OCI-LY7 (cell line): ENCODE results near the gene CCDC91. TPM values are rescaled to one million over a fixed set of nuclear protein-coding genes. Genes with fewer than 3 reads are reported as not detected.

ENCODE experiments used
- BruUV-seq: library from RNA; stranded (reverse); fragments of 400-500 nt; replicated peaks from 2 replicates; lab custom pipeline; 2021; lab: Mats Ljungman, UMichigan
- CTCF ChIA-PET: fragments of 300-600 bp; sonication (Branson Sonifier 250); formaldehyde crosslinking; loops from one replicate; lab custom pipeline; 2022; ENCODE audit warnings: antibody characterized with exemption; ENCODE audit not compliant: unreplicated experiment; lab: Charles Lee
- POLR2A ChIA-PET: fragments of 300-600 bp; sonication (Branson Sonifier 250); formaldehyde crosslinking; loops from one replicate; lab custom pipeline; 2022; ENCODE audit warnings: antibody characterized with exemption; lab: Charles Lee
- DNase-seq: peaks from one replicate; pipeline ENCODE4 v3.0.0-alpha.2; 2015; ENCODE audit warnings: low spot score
- H2AFZ ChIP-seq: fragments of 200-600 bp; sonication (generic), shearing (Covaris generic); 2 replicates; pipeline ENCODE4 v1.6.1; 2014; ENCODE audit warnings: mild to moderate bottlenecking, antibody characterized with exemption, low read length, moderate library complexity
- H3K27ac ChIP-seq: fragments of 200-600 bp; sonication (generic); 2 replicates; pipeline ENCODE4 v1.5.1; 2014; ENCODE audit warnings: mixed run types, low read depth, mild to moderate bottlenecking, moderate library complexity, low read length, inconsistent platforms; ENCODE audit not compliant: poor library complexity, severe bottlenecking
- H3K36me3 ChIP-seq: fragments of 200-600 bp; sonication (generic); 2 replicates; pipeline ENCODE4 v1.6.1; 2014; ENCODE audit warnings: mild to moderate bottlenecking, antibody characterized with exemption, low read length, moderate library complexity, mixed read lengths; ENCODE audit not compliant: insufficient read depth
- H3K4me1 ChIP-seq: fragments of 200-600 bp; sonication (generic); 2 replicates; pipeline ENCODE4 v1.5.1; 2014; ENCODE audit warnings: mild to moderate bottlenecking, low read length; ENCODE audit not compliant: insufficient read depth, poor library complexity, severe bottlenecking
- H3K4me2 ChIP-seq: fragments of 200-600 bp; sonication (generic); 2 replicates; pipeline ENCODE4 v1.6.1; 2014; ENCODE audit warnings: mild to moderate bottlenecking, low read length
- H3K4me3 ChIP-seq: fragments of 200-600 bp; sonication (generic); 2 replicates; pipeline ENCODE4 v1.5.1; 2014; ENCODE audit warnings: mild to moderate bottlenecking, low read depth, low read length; ENCODE audit not compliant: poor library complexity, severe bottlenecking
- H3K79me2 ChIP-seq: fragments of 200-600 bp; sonication (generic); 2 replicates; pipeline ENCODE4 v1.6.1; 2016; ENCODE audit warnings: low read depth, mild to moderate bottlenecking, low read length, moderate library complexity, mixed read lengths; ENCODE audit not compliant: insufficient read depth
- H3K9me2 ChIP-seq: fragments of 200-600 bp; sonication (generic); 2 replicates; pipeline ENCODE4 v1.6.1; 2016; ENCODE audit warnings: mild to moderate bottlenecking, low read length, mixed read lengths; ENCODE audit not compliant: insufficient read depth
- H3K9me3 ChIP-seq: fragments of 200-600 bp; sonication (generic); 2 replicates; pipeline ENCODE4 v1.6.1; 2014; ENCODE audit warnings: mild to moderate bottlenecking, mixed run types, low read length, mixed read lengths
- H4K20me1 ChIP-seq: fragments of 200-600 bp; sonication (generic); 2 replicates; pipeline ENCODE4 v1.6.1; 2014; ENCODE audit warnings: mild to moderate bottlenecking, antibody characterized with exemption, low read length, moderate library complexity, mixed read lengths; ENCODE audit not compliant: insufficient read depth
- CTCF ChIP-seq: fragments of 200-600 bp; sonication (generic); conservative IDR thresholded peaks from 2 replicates; pipeline ENCODE4 v1.5.1; 2014; ENCODE audit warnings: mild to moderate bottlenecking, antibody characterized with exemption, low read length, moderate library complexity, mixed read lengths
- EZH2phosphoT487 ChIP-seq: fragments of 200-600 bp; sonication (generic); IDR thresholded peaks from 2 replicates; pipeline ENCODE4 v1.6.1; 2018; ENCODE audit warnings: low read depth, borderline replicate concordance, mild to moderate bottlenecking, mixed run types, antibody characterized with exemption, low read length, moderate library complexity, mixed read lengths
- intact Hi-C: fragments of 100-400 bp; cut with micrococcal nuclease; formaldehyde crosslinking; loops from one replicate; pipeline ENCODE4 v1.10.0; 2022; ENCODE audit not compliant: unreplicated experiment
- total RNA-seq, 2 experiments: library from RNA; depleted of rRNA in 1 of 2; stranded (reverse); fragments of >200 nt in 1 of 2; shearing (Covaris generic) in 1 of 2; gene quantifications; 2 replicates each; pipeline ENCODE4 v1.2.3, GENCODE V29; 2014 to 2022

Gene CCDC91
- total RNA-seq, 2 experiments from 2014 or later, result 15.8 to 23.8 TPM

- ChIA-PET POLR2A (interaction anchor here (0.6 to 1.4 kb wide), 4 partner anchors 14 to 1084 kb away, joined by 3 to 5 read pairs (median 4); no protein-coding TSS in a partner anchor), CTCF (no interaction called here)
- no peak overlapping the region for H3K4me3 ChIP-seq
- no peaks in the 10 kb centered on the region for H3K36me3 ChIP-seq
- no peaks in the 10 kb centered on the region for H3K4me1 ChIP-seq
- BruUV-seq, result no TSS peak
- no peak overlapping the region for H3K27ac ChIP-seq
- no peaks in the 10 kb centered on the region for H3K79me2 ChIP-seq
- H3K9me3 ChIP-seq, result 0 out of 2 replicates have a peak, but pooled peaks cover 6% of the 10 kb centered on the region
- intact Hi-C loops, result no loop called here
- TF ChIP-seq EZH2phosphoT487 (no peak), CTCF (no peak)
- H3K4me2 ChIP-seq, result no peak overlapping the region
- no peak for DNase-seq
- no peaks in the 10 kb centered on the region for H4K20me1 ChIP-seq
- H2AFZ ChIP-seq, result no peak overlapping the region
- H3K9me2 ChIP-seq, result no peaks in the 10 kb centered on the region
Measured at GRCh38 chr12:28278960-28279359, 88.7 kb downstream of the CCDC91 start.

DNA sequence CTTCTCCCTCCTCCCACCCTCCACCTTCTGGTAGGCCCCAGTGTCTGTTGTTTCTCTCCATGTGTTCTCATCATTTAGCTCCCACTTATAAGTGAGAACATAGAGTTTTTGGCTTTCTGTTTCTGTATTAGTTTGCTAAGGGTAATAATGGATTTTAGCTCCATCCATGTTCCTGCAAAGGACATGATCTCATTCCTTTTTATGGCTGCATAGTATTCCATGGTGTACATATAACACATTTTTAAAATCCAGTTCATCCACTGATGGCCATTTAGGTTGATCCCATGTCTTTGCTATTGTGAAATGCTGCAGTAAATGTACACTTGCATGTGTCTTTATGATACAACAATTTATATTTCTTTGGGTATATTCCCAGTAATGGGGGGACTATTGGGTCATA lies 96.1 kb downstream of the CCDC91 start:
- H3K4me3 ChIP-seq, result no peak overlapping the region
- no peaks in the 10 kb centered on the region for H3K79me2 ChIP-seq
- no peak for DNase-seq
- no peaks in the 10 kb centered on the region for H4K20me1 ChIP-seq
- CTCF ChIA-PET, result no interaction called here
- H2AFZ ChIP-seq, result no peak overlapping the region
- intact Hi-C loops, result loop anchor here (2.0 kb wide), 1 partner anchor 26 kb away; no protein-coding TSS in a partner anchor
- H3K4me2 ChIP-seq, result no peak overlapping the region
- no peaks in the 10 kb centered on the region for H3K4me1 ChIP-seq
- H3K9me3 ChIP-seq, result peaks cover 16% of the 10 kb centered on the region
- no peak overlapping the region for H3K27ac ChIP-seq
- no peaks in the 10 kb centered on the region for H3K9me2 ChIP-seq
- TF ChIP-seq CTCF, result no peak
- no peak for TF ChIP-seq EZH2phosphoT487
- no TSS peak for BruUV-seq
- POLR2A ChIA-PET, result interaction anchor here (0.6 to 0.7 kb wide), 2 partner anchors 33 to 269 kb away, joined by 3 read pairs; no protein-coding TSS in a partner anchor
- H3K36me3 ChIP-seq, result no peaks in the 10 kb centered on the region

DNA sequence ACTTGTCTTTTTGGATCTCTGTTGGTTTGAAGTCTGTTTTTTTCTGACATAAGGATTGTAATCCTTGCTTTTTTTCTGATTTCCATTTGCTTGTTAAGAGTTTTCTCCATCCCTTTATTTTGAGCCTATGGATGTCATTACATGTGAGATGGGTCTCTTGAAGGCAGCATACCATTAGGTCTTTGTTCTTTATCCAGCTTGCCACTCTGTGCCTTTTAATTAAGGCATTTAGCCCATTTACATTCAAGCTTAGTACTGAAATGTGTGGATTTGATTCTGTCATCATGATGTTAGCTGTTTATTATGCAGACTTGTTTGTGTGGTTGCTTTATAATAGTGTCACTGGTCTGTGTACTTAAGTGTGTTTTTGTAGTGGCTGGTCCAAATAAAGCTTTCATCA lies 100.0 kb downstream of the CCDC91 start:
- DNase-seq, result no peak
- Histone ChIP-seq H3K4me2 (no peak overlapping the region), H3K27ac (no peak overlapping the region), H3K36me3 (no peaks in the 10 kb centered on the region), H3K79me2 (no peaks in the 10 kb centered on the region), H3K9me2 (no peaks in the 10 kb centered on the region), H3K9me3 (peaks cover 11% of the 10 kb centered on the region), H4K20me1 (no peaks in the 10 kb centered on the region), H2AFZ (no peak overlapping the region), H3K4me3 (no peak overlapping the region), H3K4me1 (peaks cover 4% of the 10 kb centered on the region)
- CTCF ChIA-PET, result no interaction called here
- BruUV-seq, result no TSS peak
- POLR2A ChIA-PET, result interaction anchor here (0.7 kb wide), 1 partner anchor 50 kb away, joined by 3 read pairs; no protein-coding TSS in a partner anchor
- TF ChIP-seq EZH2phosphoT487 (no peak), CTCF (no peak)
- intact Hi-C loops, result no loop called here
